A549 (cell line): ENCODE measurements around the gene SH3GL2.

Experiments
- MAX ChIP-seq: IDR thresholded peaks from 2 replicates; pipeline ENCODE4 v1.6.1; 2012
- POLR2A ChIP-seq: IDR thresholded peaks from 2 replicates; pipeline ENCODE4 v1.6.1; 2012; ENCODE audit warnings: mild to moderate bottlenecking, low read length
- ZFP36 ChIP-seq: fragments of 450-650 bp; IDR thresholded peaks from 2 replicates; pipeline ENCODE4 v1.6.1; 2014; ENCODE audit warnings: borderline replicate concordance; ENCODE audit not compliant: partially characterized antibody

- TF ChIP-seq MAX = no peak
- no peak for TF ChIP-seq ZFP36
- TF ChIP-seq POLR2A = no peak
These were observed 322 bp upstream of the SH3GL2 start for GRCh38 chr9:17578577-17578910.
